ENCODE data around the gene PLXNA3. TPM values are rescaled to one million over a fixed set of nuclear protein-coding genes. Genes with fewer than 3 reads are reported as not detected.

The PLXNA3 gene
- polyA plus RNA-seq, 2 donors: 4.3 to 19.0 TPM

DNA sequence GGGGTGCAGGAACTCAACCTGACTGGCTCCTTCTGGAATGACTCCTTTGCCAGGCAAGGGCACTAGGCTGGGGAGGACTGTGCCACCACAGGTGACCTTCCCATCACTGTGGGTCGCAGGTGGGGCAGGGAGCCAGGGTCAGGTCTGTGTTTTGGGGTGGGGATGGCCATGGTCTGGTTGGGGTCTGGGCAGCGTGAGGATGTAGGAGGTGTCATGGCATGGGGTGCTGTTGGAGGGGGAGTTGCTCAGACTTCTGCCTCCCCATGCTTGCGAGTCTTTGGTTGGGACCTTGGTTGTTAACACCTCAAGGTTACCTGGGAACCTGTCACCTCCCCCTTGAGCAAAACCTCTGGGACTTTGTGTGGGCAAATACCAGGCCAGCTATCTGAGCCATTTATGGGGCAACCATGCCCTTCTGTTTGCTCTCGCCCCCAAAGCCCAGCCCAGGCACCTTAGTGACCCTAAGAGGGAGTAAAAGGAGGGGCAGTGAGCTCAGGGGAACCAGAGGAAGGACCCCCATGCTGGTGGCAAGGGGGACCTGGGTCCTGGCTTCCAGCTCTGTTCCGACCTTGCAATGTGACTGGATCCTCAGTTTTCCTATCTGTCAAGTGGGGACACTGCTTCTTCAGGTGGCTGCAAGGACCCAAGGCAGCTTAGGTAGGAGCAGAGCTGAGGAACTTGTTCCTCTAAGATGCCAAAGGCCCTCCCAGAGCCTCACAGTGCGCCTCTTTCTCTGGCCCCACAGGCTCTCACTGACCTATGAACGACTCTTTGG, 23.5 kb upstream of the PLXNA3 start:
- Histone ChIP-seq H3K4me3 (ENCODE audit: low read depth in 1 of 2, low read length in 2 of 2) (no peak overlapping the region), H3K27ac (ENCODE audit: low read depth in 2 of 2, low read length in 1 of 2) (no peak overlapping the region), H3K27me3 (ENCODE audit: control insufficient read depth in 1 of 2, insufficient read depth in 2 of 2, low read length in 2 of 2) (no peaks in the 10 kb centered on the region), H3K36me3 (ENCODE audit: control insufficient read depth in 2 of 2, insufficient read depth in 2 of 2, low read length in 1 of 2) (peaks cover 0 to 32% of the 10 kb centered on the region in 2 donors), H3K4me1 (ENCODE audit: control insufficient read depth in 2 of 2, insufficient read depth in 2 of 2, low read length in 1 of 2) (peaks cover 0 to 2% of the 10 kb centered on the region in 2 donors), H3K9me3 (ENCODE audit: control insufficient read depth in 2 of 2, insufficient read depth in 1 of 2, low read depth in 1 of 2, low read length in 1 of 2) (no peaks in the 10 kb centered on the region)
- 76 to 93% methylated on average over 7 of the region's 7 CpGs for WGBS, 2 donors

DNA sequence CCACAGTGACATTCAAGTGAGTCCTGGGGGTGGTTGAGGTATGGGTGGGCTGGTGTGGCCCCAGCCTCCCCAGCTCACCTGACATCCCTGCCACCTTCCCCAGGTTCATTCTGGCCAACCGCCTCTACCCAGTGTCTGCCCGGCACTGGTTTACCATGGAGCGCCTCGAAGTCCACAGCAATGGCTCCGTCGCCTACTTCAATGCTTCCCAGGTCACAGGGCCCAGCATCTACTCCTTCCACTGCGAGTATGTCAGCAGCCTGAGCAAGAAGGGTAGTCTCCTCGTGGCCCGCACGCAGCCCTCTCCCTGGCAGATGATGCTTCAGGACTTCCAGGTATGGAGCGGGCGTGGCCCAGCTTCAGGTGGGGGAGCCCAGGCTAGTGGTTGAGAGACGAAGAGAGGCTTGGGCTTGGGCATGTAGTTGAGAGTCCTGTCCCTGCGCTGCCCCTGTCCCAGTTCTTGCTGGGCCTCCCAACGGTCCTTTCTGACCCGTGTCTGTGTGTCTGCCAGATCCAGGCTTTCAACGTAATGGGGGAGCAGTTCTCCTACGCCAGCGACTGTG, 22.8 kb upstream of the PLXNA3 start:
- 92% methylated on average over 16 to 19 of the region's 19 CpGs for WGBS, 2 donors
- H3K27ac ChIP-seq (ENCODE audit: low read depth in 2 of 2, low read length in 1 of 2): no peak overlapping the region
- peaks cover 0 to 32% of the 10 kb centered on the region in 2 donors for H3K36me3 ChIP-seq (ENCODE audit: control insufficient read depth in 2 of 2, insufficient read depth in 2 of 2, low read length in 1 of 2)
- H3K4me1 ChIP-seq (ENCODE audit: control insufficient read depth in 2 of 2, insufficient read depth in 2 of 2, low read length in 1 of 2): peaks cover 0 to 2% of the 10 kb centered on the region in 2 donors
- H3K9me3 ChIP-seq (ENCODE audit: control insufficient read depth in 2 of 2, insufficient read depth in 1 of 2, low read depth in 1 of 2, low read length in 1 of 2): no peaks in the 10 kb centered on the region
- H3K27me3 ChIP-seq (ENCODE audit: control insufficient read depth in 1 of 2, insufficient read depth in 2 of 2, low read length in 2 of 2): no peaks in the 10 kb centered on the region
- no peak overlapping the region for H3K4me3 ChIP-seq (ENCODE audit: low read depth in 1 of 2, low read length in 2 of 2)

DNA sequence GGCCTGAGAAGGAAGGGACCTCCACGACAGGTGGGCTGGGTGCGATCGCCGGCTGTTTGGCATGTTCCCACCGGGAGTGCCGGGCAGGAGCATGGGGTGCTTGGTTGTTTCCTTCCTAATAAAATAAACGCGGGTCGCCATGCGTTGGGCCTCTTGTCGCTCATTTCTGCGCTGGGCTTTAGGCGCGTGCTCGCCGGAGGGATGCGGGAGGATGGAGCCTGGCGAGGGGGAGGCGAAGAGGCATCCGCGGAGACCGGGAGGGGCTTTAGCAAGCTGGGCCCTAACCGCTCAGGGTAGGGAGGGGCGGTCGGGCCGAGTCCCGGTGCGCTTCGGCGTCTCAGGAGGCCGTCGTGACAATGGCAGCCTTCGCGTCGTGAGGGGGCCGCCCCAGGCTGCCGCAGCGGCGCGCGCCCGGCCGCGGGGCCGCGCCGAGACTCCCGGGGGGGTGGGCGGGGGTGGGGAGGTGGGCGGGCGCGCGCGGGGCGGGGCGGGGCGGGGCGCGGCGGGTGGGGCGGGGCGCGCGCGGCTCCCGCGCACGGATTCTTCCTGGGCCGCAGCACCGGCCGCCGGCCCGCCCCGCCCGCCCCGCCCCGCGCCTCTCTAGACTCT, 21.6 kb upstream of the PLXNA3 start:
- no peaks in the 10 kb centered on the region for H3K27me3 ChIP-seq (ENCODE audit: control insufficient read depth in 1 of 2, insufficient read depth in 2 of 2, low read length in 2 of 2)
- H3K9me3 ChIP-seq (ENCODE audit: control insufficient read depth in 2 of 2, insufficient read depth in 1 of 2, low read depth in 1 of 2, low read length in 1 of 2): no peaks in the 10 kb centered on the region
- H3K4me3 ChIP-seq (ENCODE audit: low read depth in 1 of 2, low read length in 2 of 2): peak overlapping the region; percentile 49 to 78
- WGBS, 2 donors: 4 to 27% methylated on average over 27 to 66 of the region's 78 CpGs
- peak overlapping the region; percentile 89 to 92 for H3K27ac ChIP-seq (ENCODE audit: low read depth in 2 of 2, low read length in 1 of 2)
- peaks cover 0 to 2% of the 10 kb centered on the region in 2 donors for H3K4me1 ChIP-seq (ENCODE audit: control insufficient read depth in 2 of 2, insufficient read depth in 2 of 2, low read length in 1 of 2)
- peaks cover 0 to 36% of the 10 kb centered on the region in 2 donors for H3K36me3 ChIP-seq (ENCODE audit: control insufficient read depth in 2 of 2, insufficient read depth in 2 of 2, low read length in 1 of 2)

DNA sequence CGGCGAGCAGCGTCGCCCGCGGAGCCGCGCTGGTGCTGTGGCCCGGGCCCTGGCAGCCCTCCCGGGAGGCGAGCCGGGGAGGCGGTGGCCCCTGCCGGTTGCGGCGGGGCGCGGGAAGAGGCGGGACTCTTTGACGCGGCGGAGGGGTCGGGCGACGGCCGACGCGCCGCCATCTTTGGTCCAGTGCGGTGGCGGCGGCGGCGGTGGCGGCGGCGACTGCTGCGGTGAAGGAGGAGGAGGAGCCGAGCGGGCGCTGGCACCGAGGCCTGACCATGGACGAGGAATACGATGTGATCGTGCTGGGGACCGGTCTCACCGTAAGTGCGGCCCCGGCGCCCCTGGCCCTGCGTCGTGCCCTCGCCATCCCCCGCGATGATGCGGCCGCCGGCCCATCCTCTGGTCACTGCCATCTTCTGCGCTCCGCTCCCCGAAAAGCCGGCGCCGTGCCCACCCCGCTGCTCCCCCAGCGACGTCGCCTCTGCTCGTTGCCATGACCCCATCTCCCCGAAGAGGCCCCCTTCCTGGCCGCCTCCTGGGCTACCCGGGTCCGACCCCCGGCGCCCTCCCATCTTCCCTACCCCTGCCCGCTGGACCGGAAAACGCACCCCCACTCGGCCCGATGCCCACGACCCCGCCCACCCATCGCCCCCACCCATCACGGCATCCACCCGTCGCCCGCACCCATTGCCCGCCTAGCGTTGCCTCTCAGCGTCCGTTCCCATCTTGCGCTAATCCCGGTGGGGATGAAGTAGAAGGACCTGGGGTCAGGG, 20.9 kb upstream of the PLXNA3 start, which contains the start of gene GDI1:
Gene GDI1 (plus strand): TSS at position 172 of the 770 bp plus-strand sequence. CDS start 101 bp downstream, at position 273.
- Histone ChIP-seq H3K36me3 (ENCODE audit: control insufficient read depth in 2 of 2, insufficient read depth in 2 of 2, low read length in 1 of 2) (peaks cover 0 to 40% of the 10 kb centered on the region in 2 donors), H3K9me3 (ENCODE audit: control insufficient read depth in 2 of 2, insufficient read depth in 1 of 2, low read depth in 1 of 2, low read length in 1 of 2) (no peaks in the 10 kb centered on the region), H3K27me3 (ENCODE audit: control insufficient read depth in 1 of 2, insufficient read depth in 2 of 2, low read length in 2 of 2) (no peaks in the 10 kb centered on the region), H3K4me1 (ENCODE audit: control insufficient read depth in 2 of 2, insufficient read depth in 2 of 2, low read length in 1 of 2) (peaks cover 2 to 4% of the 10 kb centered on the region in 2 donors), H3K27ac (ENCODE audit: low read depth in 2 of 2, low read length in 1 of 2) (peak within 1 kb of the TSS; percentile 89 to 92), H3K4me3 (ENCODE audit: low read depth in 1 of 2, low read length in 2 of 2) (peak within 1 kb of the TSS; percentile 49 to 78)
- 0 to 32% methylated on average over 49 to 93 of the region's 93 CpGs for WGBS, 2 donors

DNA sequence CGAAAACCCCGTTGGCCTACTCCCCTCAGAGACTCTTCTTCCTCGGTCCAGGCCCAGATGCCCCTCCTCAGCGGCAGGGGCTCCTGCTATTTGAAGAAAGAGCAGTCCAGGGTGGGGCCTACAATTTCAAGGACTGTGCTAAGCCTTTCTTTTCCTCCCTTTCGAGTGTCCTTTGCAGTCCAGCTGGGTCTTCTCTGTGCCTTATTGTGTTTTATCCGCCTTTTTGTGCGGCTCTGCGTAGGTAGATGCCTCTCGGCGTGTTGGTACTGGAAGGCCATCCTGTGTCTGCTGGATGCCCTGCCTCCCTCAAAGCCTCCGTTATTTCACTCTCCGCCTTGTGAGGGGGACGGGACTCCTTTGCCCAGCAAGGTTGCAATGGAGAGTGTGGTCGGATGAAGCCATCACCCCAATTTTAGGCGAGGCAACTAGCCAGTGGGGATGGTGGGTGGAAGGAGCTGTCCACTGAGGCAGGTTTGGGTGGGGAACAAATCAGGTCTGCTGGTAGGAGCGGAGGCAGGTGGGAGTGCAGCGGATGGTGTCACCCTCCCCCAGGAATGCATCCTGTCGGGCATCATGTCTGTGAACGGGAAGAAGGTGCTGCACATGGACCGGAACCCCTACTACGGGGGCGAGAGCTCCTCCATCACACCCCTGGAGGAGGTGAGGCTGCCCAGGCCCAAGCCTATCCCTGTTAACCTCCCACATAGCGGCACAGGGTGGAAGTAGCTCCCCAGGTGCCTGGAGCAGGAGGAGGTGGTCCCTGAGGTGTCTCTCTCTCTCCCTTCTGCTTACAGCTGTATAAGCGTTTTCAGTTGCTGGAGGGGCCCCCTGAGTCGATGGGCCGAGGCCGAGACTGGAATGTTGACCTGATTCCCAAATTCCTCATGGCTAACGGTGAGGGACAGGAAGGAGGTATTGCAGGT, 19.8 kb upstream of the PLXNA3 start:
- Histone ChIP-seq H3K4me1 (ENCODE audit: control insufficient read depth in 2 of 2, insufficient read depth in 2 of 2, low read length in 1 of 2) (peaks cover 2 to 5% of the 10 kb centered on the region in 2 donors), H3K27me3 (ENCODE audit: control insufficient read depth in 1 of 2, insufficient read depth in 2 of 2, low read length in 2 of 2) (no peaks in the 10 kb centered on the region), H3K36me3 (ENCODE audit: control insufficient read depth in 2 of 2, insufficient read depth in 2 of 2, low read length in 1 of 2) (peaks cover 0 to 33% of the 10 kb centered on the region in 2 donors), H3K4me3 (ENCODE audit: low read depth in 1 of 2, low read length in 2 of 2) (peak overlapping the region; percentile 49 to 78), H3K27ac (ENCODE audit: low read depth in 2 of 2, low read length in 1 of 2) (no peak overlapping the region), H3K9me3 (ENCODE audit: control insufficient read depth in 2 of 2, insufficient read depth in 1 of 2, low read depth in 1 of 2, low read length in 1 of 2) (no peaks in the 10 kb centered on the region)
- 34 to 63% methylated on average over 28 of the region's 28 CpGs for WGBS, 2 donors

DNA sequence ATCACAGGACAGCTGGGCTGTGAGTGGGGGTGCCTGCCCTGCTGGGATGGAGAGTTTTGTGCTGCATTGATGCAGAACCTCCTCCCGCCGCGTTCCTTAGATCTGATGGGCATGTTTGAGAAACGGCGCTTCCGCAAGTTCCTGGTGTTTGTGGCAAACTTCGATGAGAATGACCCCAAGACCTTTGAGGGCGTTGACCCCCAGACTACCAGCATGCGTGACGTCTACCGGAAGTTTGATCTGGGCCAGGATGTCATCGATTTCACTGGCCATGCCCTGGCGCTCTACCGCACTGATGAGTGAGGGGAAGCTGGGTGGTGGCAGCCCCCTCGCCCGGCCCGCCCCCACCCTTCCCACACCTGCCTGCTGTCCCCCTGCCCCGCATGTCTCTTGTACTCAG, 18.2 kb upstream of the PLXNA3 start:
- WGBS, 2 donors: 88 to 92% methylated on average over 18 of the region's 18 CpGs
- H3K4me3 ChIP-seq (ENCODE audit: low read depth in 1 of 2, low read length in 2 of 2): no peak overlapping the region
- H3K36me3 ChIP-seq (ENCODE audit: control insufficient read depth in 2 of 2, insufficient read depth in 2 of 2, low read length in 1 of 2): peaks cover 0 to 24% of the 10 kb centered on the region in 2 donors
- no peak overlapping the region for H3K27ac ChIP-seq (ENCODE audit: low read depth in 2 of 2, low read length in 1 of 2)
- H3K9me3 ChIP-seq (ENCODE audit: control insufficient read depth in 2 of 2, insufficient read depth in 1 of 2, low read depth in 1 of 2, low read length in 1 of 2): no peaks in the 10 kb centered on the region
- H3K4me1 ChIP-seq (ENCODE audit: control insufficient read depth in 2 of 2, insufficient read depth in 2 of 2, low read length in 1 of 2): peaks cover 7 to 8% of the 10 kb centered on the region in 2 donors
- H3K27me3 ChIP-seq (ENCODE audit: control insufficient read depth in 1 of 2, insufficient read depth in 2 of 2, low read length in 2 of 2): no peaks in the 10 kb centered on the region

DNA sequence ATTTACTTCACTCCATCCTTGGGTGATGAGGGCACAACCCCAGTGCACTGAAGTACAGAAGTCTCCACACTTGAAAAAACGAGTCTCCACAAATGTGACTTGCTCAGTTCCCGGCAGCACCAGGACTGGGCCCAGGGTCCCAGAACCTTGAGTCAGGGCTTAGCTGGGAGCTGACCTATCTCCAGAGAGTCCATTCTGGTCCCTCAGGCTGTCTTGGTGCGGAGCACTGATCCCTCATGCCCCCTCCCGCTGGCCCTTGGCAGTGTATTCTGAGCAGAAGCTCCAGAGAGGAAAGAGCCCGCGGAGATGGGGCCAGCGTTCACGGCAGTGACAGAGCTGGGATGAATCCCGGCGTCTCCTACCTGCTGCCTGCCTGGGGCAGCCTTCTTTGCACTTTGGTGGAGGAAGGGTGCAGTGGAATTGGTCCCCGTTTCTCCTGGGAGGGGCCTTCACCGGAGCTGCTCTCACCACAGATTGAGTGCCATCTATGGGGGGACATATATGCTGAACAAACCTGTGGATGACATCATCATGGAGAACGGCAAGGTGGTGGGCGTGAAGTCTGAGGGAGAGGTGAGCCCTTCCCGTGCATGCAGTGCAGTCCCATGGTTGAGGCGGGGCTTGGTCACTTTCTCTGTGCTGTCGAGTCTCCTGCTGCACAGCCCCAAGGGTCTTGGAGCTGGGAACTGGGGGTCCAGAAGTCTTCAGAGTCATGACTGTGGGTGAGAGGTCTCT, 17.3 kb upstream of the PLXNA3 start:
- peaks cover 0 to 16% of the 10 kb centered on the region in 2 donors for H3K36me3 ChIP-seq (ENCODE audit: control insufficient read depth in 2 of 2, insufficient read depth in 2 of 2, low read length in 1 of 2)
- no peaks in the 10 kb centered on the region for H3K9me3 ChIP-seq (ENCODE audit: control insufficient read depth in 2 of 2, insufficient read depth in 1 of 2, low read depth in 1 of 2, low read length in 1 of 2)
- H3K27ac ChIP-seq (ENCODE audit: low read depth in 2 of 2, low read length in 1 of 2): no peak overlapping the region
- H3K4me1 ChIP-seq (ENCODE audit: control insufficient read depth in 2 of 2, insufficient read depth in 2 of 2, low read length in 1 of 2): peaks cover 7 to 10% of the 10 kb centered on the region in 2 donors
- WGBS, 2 donors: 81 to 83% methylated on average over 17 of the region's 17 CpGs
- H3K4me3 ChIP-seq (ENCODE audit: low read depth in 1 of 2, low read length in 2 of 2): no peak overlapping the region
- H3K27me3 ChIP-seq (ENCODE audit: control insufficient read depth in 1 of 2, insufficient read depth in 2 of 2, low read length in 2 of 2): no peaks in the 10 kb centered on the region

DNA sequence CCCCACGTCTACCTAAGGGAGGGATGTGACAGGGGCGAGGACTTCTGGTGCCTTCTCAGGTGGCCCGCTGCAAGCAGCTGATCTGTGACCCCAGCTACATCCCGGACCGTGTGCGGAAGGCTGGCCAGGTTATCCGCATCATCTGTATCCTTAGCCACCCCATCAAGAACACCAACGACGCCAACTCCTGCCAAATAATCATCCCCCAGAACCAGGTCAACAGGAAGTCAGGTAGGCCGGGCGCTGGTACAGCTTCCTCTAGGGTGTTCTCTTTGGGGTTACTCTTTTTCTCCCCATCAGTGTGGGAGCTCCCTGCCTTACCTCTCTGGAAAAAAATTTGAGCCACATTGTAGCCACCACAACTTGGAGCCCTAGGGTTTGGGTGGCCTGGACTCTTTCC, 16.5 kb upstream of the PLXNA3 start:
- no peaks in the 10 kb centered on the region for H3K27me3 ChIP-seq (ENCODE audit: control insufficient read depth in 1 of 2, insufficient read depth in 2 of 2, low read length in 2 of 2)
- H3K9me3 ChIP-seq (ENCODE audit: control insufficient read depth in 2 of 2, insufficient read depth in 1 of 2, low read depth in 1 of 2, low read length in 1 of 2): no peaks in the 10 kb centered on the region
- no peak overlapping the region for H3K4me3 ChIP-seq (ENCODE audit: low read depth in 1 of 2, low read length in 2 of 2)
- peaks cover 0 to 16% of the 10 kb centered on the region in 2 donors for H3K36me3 ChIP-seq (ENCODE audit: control insufficient read depth in 2 of 2, insufficient read depth in 2 of 2, low read length in 1 of 2)
- H3K27ac ChIP-seq (ENCODE audit: low read depth in 2 of 2, low read length in 1 of 2): no peak overlapping the region
- H3K4me1 ChIP-seq (ENCODE audit: control insufficient read depth in 2 of 2, insufficient read depth in 2 of 2, low read length in 1 of 2): peaks cover 7 to 10% of the 10 kb centered on the region in 2 donors
- 77 to 85% methylated on average over 11 of the region's 11 CpGs for WGBS, 2 donors
